NCI-H1417 (cell line): ENCODE measurements around the gene SLC5A12.
"Not testable (repeated sequence)": the region's sequence is repeated elsewhere in the genome, so short reads cannot be mapped to it uniquely, and the experiment has no call there.

ENCODE experiments used
- DNase-seq, 3 experiments: peaks; one replicate each; lab custom pipeline; 2025; lab: John Stamatoyannopoulos, UW

SLC5A12 gene

DNA sequence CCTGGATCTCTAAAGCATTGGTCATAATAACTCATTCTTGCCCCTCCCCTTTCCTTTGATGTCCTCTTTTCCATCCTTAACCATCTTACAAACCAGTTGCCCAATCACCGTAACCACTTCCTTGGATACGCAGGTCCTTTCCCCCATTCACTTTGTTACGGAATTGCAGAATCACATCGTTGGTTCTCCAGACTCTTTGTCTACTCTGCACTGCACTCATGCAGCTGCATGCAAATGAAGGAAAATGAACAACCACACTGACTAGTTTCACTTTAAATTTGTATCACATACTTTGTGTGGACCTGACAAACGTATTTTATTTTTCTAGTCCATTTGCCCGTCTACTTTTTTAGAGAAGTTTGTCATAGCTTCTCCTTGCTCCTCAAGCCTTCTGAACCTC is 69.9 kb downstream of the SLC5A12 start:
- DNase-seq = peak in 1 of 3 experiments; percentile 30

DNA sequence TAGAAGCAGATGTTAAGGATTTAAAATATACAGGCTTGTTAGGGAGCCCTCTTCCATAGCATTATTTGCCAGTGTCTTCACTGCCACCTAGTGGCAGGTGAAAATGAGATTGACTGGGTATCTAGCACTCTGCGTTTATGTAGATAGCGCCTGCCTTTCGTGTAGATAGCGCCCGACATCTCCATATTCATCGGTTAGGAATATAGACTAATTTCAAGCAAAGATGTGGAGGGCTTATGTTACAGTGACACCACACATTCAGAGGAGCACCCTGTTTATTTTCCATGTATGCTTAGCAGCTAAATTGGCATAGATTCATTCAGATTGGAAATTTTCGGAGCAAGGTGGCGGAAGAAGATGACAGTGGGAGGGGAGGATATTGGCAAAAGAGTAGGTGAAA is 72.0 kb downstream of the SLC5A12 start:
- DNase-seq = peak; percentile 64 to 89 (median 85)

DNA sequence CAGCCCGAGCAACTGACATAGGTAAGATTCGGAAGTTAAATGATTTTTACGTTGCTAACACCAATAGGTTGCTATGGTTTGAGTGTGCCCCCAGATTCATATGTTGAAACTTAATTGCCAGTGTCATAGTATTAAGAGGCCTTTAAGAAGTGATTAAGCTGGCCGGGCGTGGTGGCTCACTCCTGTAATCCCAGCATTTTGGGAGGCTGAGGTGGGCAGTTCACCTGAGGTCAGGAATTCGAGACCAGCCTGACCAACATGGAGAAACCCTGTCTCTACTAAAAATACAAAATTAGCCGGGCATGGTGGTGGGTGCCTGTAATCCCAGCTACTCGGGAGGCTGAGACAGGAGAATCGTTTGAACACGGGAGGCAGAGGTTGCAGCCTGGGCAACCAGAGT is 78.5 kb downstream of the SLC5A12 start:
- DNase-seq = not testable (repeated sequence)

DNA sequence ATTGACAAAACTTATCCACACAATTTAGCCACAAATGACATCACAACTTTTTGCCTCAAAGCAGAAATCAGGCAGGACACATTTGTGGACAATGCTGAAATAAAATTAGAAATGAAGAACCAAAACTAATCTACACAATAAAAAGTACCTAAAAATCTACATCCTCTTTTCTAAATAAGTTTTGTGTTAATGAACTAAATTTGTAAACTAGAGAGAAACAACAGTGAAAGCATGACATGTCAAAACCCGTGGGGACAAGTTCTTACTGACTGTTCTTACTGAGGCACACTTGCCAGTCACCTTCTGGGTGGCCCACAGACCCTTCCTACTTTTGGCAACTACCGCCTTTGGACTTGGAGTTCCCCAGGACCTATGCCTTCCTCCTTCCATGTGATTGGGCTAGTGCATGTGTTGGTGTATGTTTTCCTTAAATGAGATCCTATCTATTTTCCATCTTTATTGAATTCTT is 89.1 kb downstream of the SLC5A12 start:
- no peak for DNase-seq

DNA sequence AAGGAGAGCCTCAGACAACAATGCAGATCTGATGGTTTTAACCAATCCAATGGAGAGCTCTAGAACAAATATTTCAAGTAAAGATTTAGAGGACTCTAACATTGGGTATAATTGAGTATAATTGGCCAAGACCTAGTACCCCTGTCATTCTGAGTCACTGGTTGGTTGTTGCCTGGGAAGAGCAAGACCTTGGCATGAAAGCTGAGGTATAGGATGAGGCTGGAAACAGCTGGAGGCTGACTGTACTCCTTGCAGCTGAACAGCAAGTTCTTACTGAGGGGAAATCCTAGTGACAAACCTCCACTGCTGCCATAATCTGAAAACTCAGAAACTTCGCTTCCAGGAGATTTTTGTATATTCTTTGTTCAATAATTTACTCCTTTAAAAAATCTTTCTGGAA is 95.5 kb downstream of the SLC5A12 start:
- no peak for DNase-seq

DNA sequence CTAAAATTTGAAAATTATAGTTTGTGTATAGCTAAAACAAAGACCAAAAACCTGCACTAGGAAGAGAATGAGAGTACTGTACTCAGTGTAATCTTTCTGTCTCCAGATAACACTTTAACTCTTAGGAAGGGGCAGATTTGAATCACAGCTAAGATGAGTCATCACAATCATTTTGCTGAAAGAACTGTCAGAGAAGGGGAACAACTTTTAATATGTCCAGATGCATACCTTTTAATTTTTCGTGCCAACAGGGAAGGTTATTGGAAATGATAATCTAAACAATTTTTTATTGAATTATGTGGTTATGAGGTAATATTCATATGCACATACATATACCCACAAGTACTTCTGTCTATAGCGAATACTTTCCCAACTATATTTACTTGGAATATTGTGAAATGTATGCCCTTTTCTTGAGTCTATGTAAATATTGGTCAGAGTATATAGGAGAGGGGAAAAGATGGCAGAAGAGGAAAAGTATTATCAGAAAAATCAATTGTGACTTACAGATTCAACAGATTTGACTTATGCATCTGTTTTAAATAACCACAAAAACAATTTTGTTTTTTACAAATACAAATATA is 98.7 kb downstream of the SLC5A12 start:
- DNase-seq = no peak

DNA sequence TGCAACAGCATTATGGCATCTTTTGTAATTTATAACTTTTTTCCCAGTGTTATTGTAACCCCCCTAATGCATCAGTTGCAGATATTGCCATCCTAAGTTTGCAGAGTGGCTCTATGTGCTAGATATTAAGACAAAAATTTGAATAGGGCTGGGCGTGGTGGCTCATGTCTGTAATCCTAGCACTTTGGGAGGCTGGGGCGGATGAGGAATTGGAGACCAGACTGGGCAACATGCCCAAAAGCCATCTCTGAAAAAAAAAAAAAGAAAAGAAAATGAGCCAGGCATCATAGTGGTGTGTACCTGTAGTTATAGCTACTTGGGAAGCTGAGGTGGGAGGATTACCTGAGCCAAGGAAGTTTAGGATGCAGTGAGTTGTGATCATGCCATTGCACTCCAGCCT is 99.7 kb downstream of the SLC5A12 start:
- no peak for DNase-seq

DNA sequence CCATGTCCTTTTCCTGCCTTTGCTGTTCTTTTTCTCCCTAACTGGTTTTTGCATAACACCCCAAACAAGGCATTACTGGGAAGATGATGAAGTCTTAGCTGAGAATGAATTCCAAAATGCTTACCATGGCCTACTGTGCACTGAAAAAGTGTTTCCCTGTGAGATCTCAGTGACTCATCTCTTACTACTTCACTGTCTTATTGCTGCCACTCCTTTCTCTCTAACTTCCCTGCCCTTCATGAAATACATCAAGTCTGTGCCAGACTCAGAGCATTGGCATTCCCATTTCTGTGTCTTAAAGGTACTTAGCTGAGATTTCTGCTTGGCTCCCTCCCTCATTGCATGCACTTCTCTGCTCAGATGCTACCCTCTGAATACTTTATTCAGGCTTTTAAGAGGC is 100.7 kb downstream of the SLC5A12 start:
- no peak for DNase-seq

DNA sequence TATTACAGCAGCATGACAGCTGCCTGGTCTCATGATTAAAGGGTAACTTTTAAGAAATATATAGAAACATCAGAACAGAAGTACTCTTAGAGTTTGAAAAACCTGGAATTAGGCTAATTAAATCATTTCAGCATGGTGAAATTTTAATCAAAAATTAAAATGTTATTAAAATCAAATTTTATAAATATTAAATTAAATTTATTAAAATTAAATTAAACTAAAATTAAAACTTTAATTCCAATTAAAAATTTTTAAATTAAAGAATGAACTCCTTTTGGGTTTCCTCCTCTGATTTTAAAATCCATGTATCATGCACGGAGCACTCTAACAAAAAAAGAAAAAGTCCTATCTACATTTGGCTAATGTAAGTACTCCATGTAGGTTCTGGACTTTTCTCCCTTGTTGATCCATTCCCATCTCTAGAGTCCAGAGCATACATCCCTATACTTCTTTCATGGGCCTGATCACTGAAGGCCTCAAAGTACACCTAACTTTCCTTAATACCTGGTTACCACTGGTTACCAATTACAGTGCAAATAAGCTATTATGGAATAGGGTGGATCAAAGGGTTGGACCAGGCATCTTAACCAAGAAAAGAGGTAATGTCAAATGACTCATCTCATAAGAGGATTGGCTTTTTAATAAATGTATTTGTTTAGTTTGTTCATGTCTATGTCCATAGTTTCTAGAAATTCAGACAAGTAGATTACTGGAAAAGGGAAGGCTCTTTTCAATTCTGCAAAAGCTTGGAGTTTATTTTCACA is 101.4 kb downstream of the SLC5A12 start:
- DNase-seq = peak in 2 of 3 experiments; percentile 20 to 65

DNA sequence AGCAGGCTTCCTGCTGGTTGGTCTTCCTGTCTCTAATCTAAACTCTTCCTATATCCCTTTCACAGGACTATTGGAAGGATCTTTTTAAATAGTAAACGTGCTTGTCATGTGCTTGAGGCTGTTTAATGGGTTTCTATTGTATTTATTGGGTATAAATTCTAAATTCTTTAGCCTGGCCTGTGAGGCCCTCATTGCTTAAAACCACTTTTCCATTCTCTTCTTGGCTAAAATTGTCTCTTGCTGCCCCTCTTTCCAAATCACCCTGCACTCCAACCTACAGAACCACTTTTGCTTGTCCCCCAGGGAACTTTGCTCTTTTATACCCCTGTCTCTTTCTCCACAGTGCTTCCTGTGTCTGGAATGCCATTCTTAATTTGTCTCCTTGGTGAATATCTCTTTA is 103.4 kb downstream of the SLC5A12 start:
- DNase-seq = no peak
